Left ventricle myocardium inferior (tissue), 1 donor: Measurements from ENCODE around the gene STX8. TPM values are rescaled to one million over a fixed set of nuclear protein-coding genes. Genes with fewer than 3 reads are reported as not detected.
A peak's percentile ranks its signal among the peaks of the same experiment; 100 is the strongest.
"Not testable (repeated sequence)": the region's sequence is repeated elsewhere in the genome, so short reads cannot be mapped to it uniquely, and the experiment has no call there.

Source experiments
- DNase-seq: peaks from one replicate; pipeline ENCODE4 v3.0.0-alpha.2; 2020
- H3K27ac ChIP-seq: fragments of 200-600 bp; replicated peaks from 2 replicates; pipeline ENCODE4 v1.8.0; 2021
- H3K27me3 ChIP-seq: fragments of 200-600 bp; 2 replicates; pipeline ENCODE4 v1.8.0; 2021; ENCODE audit warnings: low read depth
- H3K36me3 ChIP-seq: fragments of 200-600 bp; 2 replicates; pipeline ENCODE4 v1.8.0; 2021
- H3K4me1 ChIP-seq: fragments of 200-600 bp; 2 replicates; pipeline ENCODE4 v1.8.0; 2021
- H3K4me3 ChIP-seq: fragments of 200-600 bp; 2 replicates; pipeline ENCODE4 v1.8.0; 2021; ENCODE audit warnings: mild to moderate bottlenecking, moderate library complexity
- H3K9me3 ChIP-seq: fragments of 200-600 bp; replicated peaks from 2 replicates; pipeline ENCODE4 v1.8.0; 2021
- CTCF ChIP-seq: fragments of 200-600 bp; IDR thresholded peaks from 2 replicates; pipeline ENCODE4 v1.8.0; 2021; ENCODE audit warnings: antibody characterized with exemption, mild to moderate bottlenecking, borderline replicate concordance
- intact Hi-C: fragments of 100-400 bp; cut with micrococcal nuclease; formaldehyde crosslinking; loops from one replicate; pipeline ENCODE4 v1.11.0; 2022
- total RNA-seq: library from RNA; stranded (reverse); fragmentation: NEBNext Ultra II Directional; extraction: Animal tissue kit (Norgen Biotek cat#: 25700); gene quantifications from one replicate; pipeline ENCODE4 v1.2.1, GENCODE V29; 2021
- donor health status: DM: no; HTN: yes; CAD: no; lungs with severe emphysema.

Gene STX8
- total RNA-seq, 1 donor from 2014 or later, result 61.3 TPM

- Histone ChIP-seq H3K36me3 (no peaks in the 10 kb centered on the region), H3K27ac (peak within 1 kb of the TSS; percentile 79), H3K9me3 (no peaks in the 10 kb centered on the region), H3K4me1 (peaks cover 36% of the 10 kb centered on the region), H3K27me3 (no peaks in the 10 kb centered on the region), H3K4me3 (peak within 1 kb of the TSS; percentile 90)
- DNase-seq, result peak; percentile 71
- intact Hi-C loops, result no loop called here
- TF ChIP-seq CTCF, result peak; percentile 76
Measured at GRCh38 chr17:9576521-9577372, 1.1 kb upstream of the STX8 start, which contains the start of gene CFAP52. CFAP52 (plus strand) TSS chr17:9576642; CDS start chr17:9576696, 54 bp downstream.

DNA sequence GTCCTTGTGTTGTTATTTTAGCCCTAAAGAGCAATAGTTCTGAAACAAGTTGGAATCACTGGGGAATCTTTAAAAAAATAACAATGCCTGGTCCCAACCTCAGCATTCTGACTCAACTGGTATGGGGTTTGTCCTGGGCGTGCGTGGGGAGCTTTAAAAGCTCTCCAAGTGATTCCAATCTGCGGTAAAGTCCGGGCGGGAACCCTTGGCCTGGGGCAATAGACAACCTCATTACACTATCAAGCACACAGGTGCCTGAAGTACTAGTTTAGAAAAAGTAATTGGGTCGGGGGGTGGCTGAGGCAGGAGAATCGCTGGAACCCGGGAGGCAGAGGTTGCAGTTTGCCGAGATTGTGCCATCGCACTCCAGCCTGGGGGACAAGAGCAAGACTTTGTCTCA, 4.4 kb downstream of the STX8 start:
- intact Hi-C loops, result no loop called here
- no peaks in the 10 kb centered on the region for H3K9me3 ChIP-seq
- peaks cover 36% of the 10 kb centered on the region for H3K36me3 ChIP-seq
- no peak overlapping the region for H3K4me3 ChIP-seq
- no peak for TF ChIP-seq CTCF
- no peak for DNase-seq
- H3K27me3 ChIP-seq, result no peaks in the 10 kb centered on the region
- peaks cover 24% of the 10 kb centered on the region for H3K4me1 ChIP-seq
- no peak overlapping the region for H3K27ac ChIP-seq

- no peaks in the 10 kb centered on the region for H3K9me3 ChIP-seq
- TF ChIP-seq CTCF, result no peak
- H3K27me3 ChIP-seq, result no peaks in the 10 kb centered on the region
- peaks cover 10% of the 10 kb centered on the region for H3K4me1 ChIP-seq
- intact Hi-C loops, result no loop called here
- no peak overlapping the region for H3K4me3 ChIP-seq
- no peak for DNase-seq
- no peak overlapping the region for H3K27ac ChIP-seq
- peaks cover 36% of the 10 kb centered on the region for H3K36me3 ChIP-seq
Measured at GRCh38 chr17:9568957-9569588, 6.5 kb downstream of the STX8 start.

DNA sequence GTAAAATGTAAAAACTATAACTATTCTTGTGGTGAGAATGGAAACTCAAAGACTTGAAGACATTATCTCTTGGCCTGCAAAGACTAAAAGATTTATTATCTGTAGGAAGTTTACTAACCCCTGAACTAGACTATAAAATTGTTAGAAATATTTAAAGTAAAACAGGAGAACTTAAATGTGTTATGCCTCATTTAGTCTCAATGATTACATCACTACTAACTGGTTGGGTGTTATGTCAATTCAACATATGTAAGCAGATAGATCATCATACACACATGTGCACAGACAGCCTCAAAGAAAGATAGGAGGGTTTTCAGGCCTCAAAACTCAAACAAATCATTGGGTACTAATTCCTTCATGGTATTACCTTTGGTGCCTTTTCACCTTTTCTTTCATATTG, 7.6 kb downstream of the STX8 start:
- no peak overlapping the region for H3K27ac ChIP-seq
- intact Hi-C loops, result no loop called here
- TF ChIP-seq CTCF, result no peak
- no peaks in the 10 kb centered on the region for H3K9me3 ChIP-seq
- no peaks in the 10 kb centered on the region for H3K27me3 ChIP-seq
- no peak overlapping the region for H3K4me3 ChIP-seq
- H3K4me1 ChIP-seq, result peaks cover 6% of the 10 kb centered on the region
- peaks cover 36% of the 10 kb centered on the region for H3K36me3 ChIP-seq
- no peak for DNase-seq

DNA sequence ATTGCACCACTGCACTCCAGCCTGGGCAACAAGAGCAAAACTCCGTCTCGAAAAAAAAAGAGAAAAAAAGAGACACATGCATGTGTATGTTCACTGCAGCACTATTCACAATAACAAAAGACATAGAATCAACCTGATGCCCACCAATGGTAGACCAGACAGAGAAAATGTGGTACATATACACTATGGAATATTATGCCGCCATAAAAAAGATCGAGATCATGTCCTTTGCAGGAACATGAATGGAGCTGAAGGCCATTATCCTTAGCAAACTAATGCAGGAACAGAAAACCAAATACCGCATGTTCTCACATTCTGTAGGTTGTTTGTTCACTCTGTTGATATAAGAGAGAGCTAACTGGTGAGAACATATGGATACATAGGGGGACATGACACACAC, 8.9 kb downstream of the STX8 start:
- H3K9me3 ChIP-seq, H3K4me1 ChIP-seq, H3K27me3 ChIP-seq, DNase-seq, H3K27ac ChIP-seq, H3K4me3 ChIP-seq, intact Hi-C loops: not testable (repeated sequence)
- peaks cover 36% of the 10 kb centered on the region for H3K36me3 ChIP-seq

DNA sequence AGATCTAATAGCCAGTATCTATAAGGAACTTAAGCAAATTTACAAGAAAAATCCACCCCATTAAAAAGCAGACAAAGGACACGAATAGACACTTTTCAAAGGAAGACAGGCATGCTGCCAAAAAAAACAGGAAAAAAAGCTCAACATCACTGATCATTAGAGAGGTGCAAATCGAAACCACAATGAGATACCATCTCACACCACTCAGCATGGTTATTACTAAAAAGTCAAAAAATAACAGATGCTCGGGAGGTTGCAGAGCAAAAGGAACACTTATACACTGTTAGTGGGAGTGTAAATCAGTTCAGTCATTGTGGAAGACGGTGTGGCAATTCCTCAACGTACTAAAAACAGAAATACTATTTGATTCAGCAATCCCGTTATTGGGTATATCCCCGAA, 9.6 kb downstream of the STX8 start:
- Histone ChIP-seq H3K4me1 (peaks cover 6% of the 10 kb centered on the region), H3K27ac (no peak overlapping the region), H3K9me3 (no peaks in the 10 kb centered on the region), H3K27me3 (no peaks in the 10 kb centered on the region), H3K36me3 (peaks cover 36% of the 10 kb centered on the region), H3K4me3 (no peak overlapping the region)
- intact Hi-C loops, result no loop called here
- DNase-seq, result no peak
- no peak for TF ChIP-seq CTCF
